Activated CD8-positive, alpha-beta memory T cell treated with anti-CD3 and anti-CD28 coated beads, Interleukin-2, amount 50 U/mL, for 1 hour (primary cell): Measurements from ENCODE around the gene PAN2.
"Not testable (repeated sequence)": the region's sequence is repeated elsewhere in the genome, so short reads cannot be mapped to it uniquely, and the experiment has no call there.

Experiments
- DNase-seq: peaks from one replicate; pipeline ENCODE4 v3.0.0-alpha.2; 2020; ENCODE audit errors: extremely low read depth

Gene PAN2

DNA sequence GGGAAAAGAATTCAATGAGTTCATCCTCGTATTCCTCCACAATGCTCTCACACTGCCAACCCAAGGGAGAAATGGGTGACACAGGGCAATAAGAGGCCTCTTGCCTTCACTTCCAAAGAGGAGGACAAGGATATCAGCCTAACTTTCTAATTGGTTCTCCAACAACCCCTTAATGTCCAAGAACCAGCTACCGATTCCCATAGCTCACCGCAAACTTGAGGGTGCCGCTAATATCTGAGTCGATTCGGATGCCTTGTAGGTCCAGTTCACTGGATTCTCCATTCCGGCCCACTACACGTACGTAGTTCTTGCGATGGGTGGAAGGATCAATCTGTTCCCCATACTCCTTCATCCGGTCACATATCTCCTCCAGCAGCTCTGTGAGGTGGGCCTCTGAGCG lies 22.8 kb downstream of the PAN2 start:
- DNase-seq = no peak

GRCh38 chr12:56308714-56309113 lies 25.1 kb downstream of the PAN2 start:
- no peak for DNase-seq

- no peak for DNase-seq
Measured at GRCh38 chr12:56307221-56307965, 26.4 kb downstream of the PAN2 start.

DNA sequence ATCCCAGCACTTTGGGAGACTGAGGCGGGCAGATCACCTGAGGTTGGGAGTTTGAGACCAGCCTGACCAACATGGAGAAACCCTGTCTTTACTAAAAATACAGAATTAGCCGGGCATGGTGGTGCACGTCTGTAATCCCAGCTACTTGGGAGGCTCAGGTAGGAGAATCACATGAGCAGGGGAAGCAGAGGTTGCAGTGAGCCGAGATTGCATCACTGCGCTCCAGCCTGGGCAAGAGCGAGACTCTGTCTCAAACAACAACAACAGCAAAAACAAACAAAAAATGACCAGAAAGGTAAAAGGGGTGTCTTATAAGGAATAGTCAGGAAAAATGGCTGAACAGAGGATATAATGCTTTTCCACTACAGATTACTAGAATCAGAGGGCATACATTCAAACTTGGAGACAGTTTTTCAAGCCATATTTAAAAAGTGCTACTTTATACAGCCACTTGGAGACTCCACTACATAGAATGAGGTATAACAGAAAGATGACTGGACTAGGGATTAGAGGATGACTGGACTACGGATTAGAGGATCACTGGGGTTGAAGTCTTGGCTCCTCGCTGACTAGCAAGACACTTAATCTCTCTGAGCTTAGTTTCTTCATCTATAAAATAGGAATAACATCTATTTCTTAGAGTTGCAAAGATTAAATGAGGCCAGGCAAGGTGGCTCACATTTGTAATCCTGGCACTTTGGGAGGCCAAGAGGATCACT lies 28.8 kb downstream of the PAN2 start:
- no peak for DNase-seq

GRCh38 chr12:56304276-56304675 lies 29.5 kb downstream of the PAN2 start:
- no peak for DNase-seq

DNA sequence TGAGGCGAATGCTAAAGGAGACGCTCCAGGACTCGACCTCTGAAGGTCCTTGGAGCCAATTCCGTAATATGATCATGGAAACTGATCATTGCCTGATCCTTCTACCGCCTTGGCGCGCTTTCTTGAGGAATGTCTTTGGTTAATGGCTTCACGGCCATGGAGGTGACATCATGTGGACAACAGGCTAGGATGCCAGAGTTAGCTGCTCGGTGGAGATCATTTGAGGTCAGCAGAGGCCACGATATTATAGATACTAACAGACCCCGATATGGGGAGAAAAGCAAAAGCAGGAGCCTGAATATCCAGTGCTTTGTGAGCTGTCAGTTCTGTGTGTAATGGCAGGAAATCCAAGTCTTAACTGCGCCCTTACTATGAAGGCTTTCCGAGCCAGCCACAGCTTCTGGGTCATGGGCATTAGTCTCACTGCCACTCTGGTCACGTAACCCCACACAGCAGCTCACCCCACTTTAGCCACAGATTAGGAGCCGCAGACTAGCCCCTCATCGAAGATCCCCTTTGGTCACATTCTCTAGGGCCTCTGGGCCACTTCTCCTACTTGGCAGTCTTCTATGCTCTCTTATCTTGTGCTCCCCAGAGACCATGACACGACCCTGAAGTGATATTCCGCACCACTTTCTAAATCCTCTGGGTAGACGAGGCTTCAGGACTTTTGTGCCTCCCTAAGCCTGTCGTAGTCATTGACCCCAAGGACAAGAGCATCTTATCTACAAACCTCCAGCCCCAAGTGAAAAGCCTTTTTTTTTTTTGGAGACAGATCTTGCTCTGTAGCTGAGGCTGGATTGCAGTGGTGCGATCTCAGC lies 32.9 kb downstream of the PAN2 start:
- DNase-seq = no peak

DNA sequence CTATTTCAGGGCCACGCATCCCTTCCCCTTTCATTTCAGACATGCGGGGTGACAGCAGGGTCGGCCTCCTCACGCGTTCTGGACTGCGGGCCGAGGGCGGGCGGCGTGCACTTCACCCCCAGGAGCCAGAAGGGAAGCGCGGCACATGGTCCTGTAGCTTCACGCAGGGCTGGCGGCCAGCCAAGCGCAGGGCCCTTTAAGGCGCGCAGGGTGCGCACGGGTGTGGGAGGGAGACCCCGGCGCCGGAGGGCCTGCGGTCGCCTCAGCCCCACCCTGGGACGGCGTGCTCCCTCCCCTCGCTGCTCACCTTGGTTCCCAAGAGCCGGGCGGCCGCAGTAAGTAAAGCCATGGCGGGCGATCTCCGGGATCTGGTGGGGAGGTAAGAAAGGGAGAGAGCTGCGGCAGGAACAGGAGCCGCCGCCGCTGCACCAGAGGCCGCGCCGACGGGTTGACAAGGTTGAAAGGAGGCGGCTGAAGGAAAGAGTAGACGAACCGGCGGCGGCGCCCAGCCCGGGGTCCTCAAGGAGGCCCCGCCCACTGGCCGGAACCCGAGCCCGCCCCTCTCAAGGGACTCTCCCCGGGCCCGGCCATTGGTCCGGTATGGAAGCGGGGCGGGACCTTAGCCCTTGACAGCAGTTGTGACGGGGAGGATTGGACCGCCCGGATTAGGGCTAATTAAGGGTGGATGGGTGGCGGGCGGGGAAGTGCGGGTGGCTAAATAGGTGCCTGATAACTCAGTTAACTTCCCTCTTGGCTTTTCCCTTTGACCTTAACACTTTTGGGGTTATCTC lies 33.8 kb downstream of the PAN2 start, which contains the start of gene CS:
TSS of gene CS (minus strand) at position 478 of the 791 bp plus-strand sequence. CDS start at position 349, 129 bp downstream.
- DNase-seq = peak; percentile 99

DNA sequence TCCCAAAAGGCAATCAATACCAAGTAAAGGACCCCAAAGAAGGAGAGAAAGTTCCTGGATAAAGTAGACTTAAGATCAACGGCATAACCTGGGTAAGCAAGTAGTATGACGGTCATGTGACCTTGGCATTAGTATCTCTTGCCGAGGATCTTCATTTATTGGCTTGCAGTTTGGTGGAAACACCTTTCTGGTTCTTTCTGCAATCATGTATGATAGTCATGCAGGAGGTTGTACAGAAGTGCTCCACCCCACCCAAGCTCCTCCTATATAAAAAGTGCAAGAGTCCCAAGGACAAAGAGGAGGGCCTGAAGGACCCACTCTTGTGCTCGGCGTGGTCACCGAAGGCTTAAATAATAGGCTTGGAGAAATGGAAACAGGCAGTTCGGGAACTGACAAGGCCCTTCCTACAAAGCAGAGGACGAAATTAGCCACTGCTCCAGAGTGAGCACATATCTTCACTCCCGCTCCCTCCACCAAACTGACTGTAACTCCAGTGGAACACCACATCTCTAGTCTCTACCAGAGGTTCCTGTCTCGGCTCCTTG lies 34.4 kb downstream of the PAN2 start:
- DNase-seq = no peak

GRCh38 chr12:56298828-56299227 lies 35.0 kb downstream of the PAN2 start:
- DNase-seq = no peak

GRCh38 chr12:56297400-56297799 lies 36.4 kb downstream of the PAN2 start:
- DNase-seq = no peak

GRCh38 chr12:56296295-56296694 lies 37.5 kb downstream of the PAN2 start:
- DNase-seq = no peak

GRCh38 chr12:56293795-56294194 lies 40.0 kb downstream of the PAN2 start:
- no peak for DNase-seq

DNA sequence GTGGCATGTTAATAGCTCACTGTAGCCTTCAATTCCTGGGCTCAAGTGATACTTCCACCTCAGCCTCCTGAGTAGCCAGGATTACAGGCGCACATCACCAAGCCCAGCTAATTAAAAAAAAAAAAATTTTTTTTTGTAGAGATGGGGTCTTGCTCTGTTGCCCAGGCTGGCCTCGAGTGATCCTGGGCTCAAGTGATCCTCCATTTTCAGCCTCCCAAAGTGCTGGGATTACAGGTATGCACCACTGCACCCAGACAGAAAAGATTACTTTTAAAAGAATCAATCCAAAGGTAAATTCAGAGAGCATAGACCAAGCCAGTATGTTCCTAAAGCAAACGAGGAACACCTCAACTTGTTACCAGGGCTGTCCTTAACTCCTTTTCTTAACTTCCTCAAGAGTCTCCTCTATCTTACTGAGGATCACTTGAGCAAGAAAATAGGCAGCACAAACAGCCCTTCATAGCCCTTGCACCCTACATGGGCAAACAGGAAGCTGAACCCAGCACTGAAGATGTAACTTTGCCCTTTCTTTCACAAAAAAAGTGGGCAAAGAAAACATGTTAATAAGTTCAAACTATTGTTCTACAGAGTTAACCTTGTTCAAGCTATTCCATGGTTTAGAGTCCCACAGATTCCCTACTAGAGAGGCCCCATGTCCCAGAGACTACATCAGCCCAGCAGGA lies 45.0 kb downstream of the PAN2 start:
- DNase-seq = no peak

- no peak for DNase-seq
Measured at GRCh38 chr12:56286044-56286830, 47.6 kb downstream of the PAN2 start.

- not testable (repeated sequence) for DNase-seq
Measured at GRCh38 chr12:56284263-56284662, 49.5 kb downstream of the PAN2 start.

DNA sequence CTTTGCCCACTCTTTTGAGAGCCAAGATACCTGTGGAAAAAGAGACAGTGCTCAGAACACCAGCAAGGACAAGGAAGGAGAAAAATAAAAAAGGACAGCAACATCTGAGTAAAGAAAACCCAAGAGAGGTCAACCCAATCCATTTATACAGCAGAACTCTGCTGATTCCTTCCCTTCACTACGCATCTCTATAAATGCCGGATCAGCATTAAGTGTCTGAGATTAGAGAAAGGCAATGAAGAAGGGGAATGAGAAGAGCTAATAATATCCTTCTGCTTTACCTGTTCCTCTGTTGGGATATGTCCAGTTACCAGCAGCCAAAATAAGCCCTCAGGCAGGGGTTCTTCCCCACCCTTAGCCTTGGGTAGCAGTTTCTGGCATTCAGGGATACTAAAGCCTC lies 51.2 kb downstream of the PAN2 start:
- DNase-seq = no peak

GRCh38 chr12:56282030-56282429 lies 51.8 kb downstream of the PAN2 start:
- no peak for DNase-seq

GRCh38 chr12:56280849-56281248 lies 53.0 kb downstream of the PAN2 start:
- DNase-seq = no peak

- DNase-seq = no peak
Measured at GRCh38 chr12:56278905-56279304, 54.9 kb downstream of the PAN2 start.

DNA sequence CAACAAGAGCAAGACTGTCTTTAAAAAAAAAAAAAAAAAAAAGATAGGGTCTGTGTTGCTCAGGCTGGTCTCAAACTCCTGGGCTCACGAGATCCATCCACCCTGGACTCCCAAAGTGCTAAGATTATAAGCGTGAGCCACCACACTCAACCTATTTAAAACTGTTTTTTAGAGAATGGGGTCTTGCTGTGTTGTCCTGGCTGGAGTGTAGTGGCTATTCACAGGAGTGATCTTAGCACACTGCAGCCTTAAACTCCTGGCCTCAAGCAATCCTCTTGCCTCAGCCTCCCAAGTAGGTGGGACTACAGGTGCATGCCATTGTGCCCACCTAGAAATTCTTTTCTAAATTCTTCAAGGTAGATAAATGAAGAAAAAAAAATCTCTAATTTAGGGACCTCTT lies 59.5 kb downstream of the PAN2 start:
- DNase-seq = no peak
